SK-N-SH (cell line): ENCODE results near the gene DSG4. TPM values are rescaled to one million over a fixed set of nuclear protein-coding genes. Genes with fewer than 3 reads are reported as not detected.

ENCODE experiments used
- CTCF ChIA-PET: fragments of 300-600, 350-600 bp; formaldehyde crosslinking; extraction: SDS; loops from one replicate; lab custom pipeline; 2021; lab: Yijun Ruan, JAX
- POLR2A ChIA-PET: fragments of 350-600 bp; sonication (Branson Sonifier 250); formaldehyde crosslinking; extraction: SDS; loops from one replicate; lab custom pipeline; 2020; ENCODE audit warnings: antibody characterized with exemption, inconsistent platforms; lab: Yijun Ruan, JAX
- DNase-seq: peaks from one replicate; pipeline ENCODE4 v3.0.0; 2012
- H2AFZ ChIP-seq: fragments of 200-600 bp; sonication (generic); 2 replicates; pipeline ENCODE4 v1.8.1; 2016; ENCODE audit warnings: antibody characterized with exemption, mild to moderate bottlenecking, low read depth
- H3F3A ChIP-seq: fragments of 200-600 bp; sonication (generic); replicated peaks from 2 replicates; pipeline ENCODE3; 2016; ENCODE audit warnings: antibody characterized with exemption, mild to moderate bottlenecking; ENCODE audit not compliant: insufficient read depth
- H3K27ac ChIP-seq, 2 experiments: fragments of 200-500 bp in 1 of 2; fragments of 200-600 bp in 1 of 2; sonication (Bioruptor generic) in 1 of 2; sonication (generic), shearing (Covaris generic) in 1 of 2; 2 replicates each; pipeline versions ENCODE4 v1.5.1 to v1.6.1; 2014 to 2016; ENCODE audit warnings: low read depth in 2 of 2, inconsistent platforms in 1 of 2, low read length in 1 of 2, mild to moderate bottlenecking in 1 of 2, mixed read lengths in 1 of 2
- H3K27me3 ChIP-seq: fragments of 200-600 bp; sonication (generic), shearing (Covaris generic); 2 replicates; pipeline ENCODE4 v1.6.1; 2016; ENCODE audit warnings: mixed run types; ENCODE audit not compliant: insufficient read depth
- H3K36me3 ChIP-seq, 2 experiments: fragments of 200-500 bp in 1 of 2; fragments of 200-600 bp in 1 of 2; sonication (Bioruptor generic) in 1 of 2; sonication (generic) in 1 of 2; replicated peaks in 1 of 2; 2 replicates each; pipeline versions ENCODE3 to v1.5.1; 2014 to 2016; ENCODE audit warnings: low read length in 1 of 2, mild to moderate bottlenecking in 1 of 2; ENCODE audit not compliant: insufficient read depth in 2 of 2, control insufficient read depth in 1 of 2
- H3K4me1 ChIP-seq, 2 experiments: fragments of 200-500 bp in 1 of 2; fragments of 200-600 bp in 1 of 2; sonication (Bioruptor generic) in 1 of 2; sonication (generic), shearing (Covaris generic) in 1 of 2; 2 replicates each; pipeline versions ENCODE4 v1.5.1 to v1.6.1; 2014 to 2016; ENCODE audit warnings: low read depth in 1 of 2, low read length in 1 of 2, mixed run types in 1 of 2; ENCODE audit not compliant: insufficient read depth in 2 of 2, control insufficient read depth in 1 of 2
- H3K4me2 ChIP-seq: fragments of 200-600 bp; sonication (generic), shearing (Covaris generic); 2 replicates; pipeline ENCODE4 v1.6.1; 2017; ENCODE audit warnings: mixed run types
- H3K4me3 ChIP-seq, 2 experiments: fragments of 200-500 bp in 1 of 2; fragments of 200-600 bp in 1 of 2; sonication (Bioruptor generic) in 1 of 2; sonication (generic), shearing (Covaris generic) in 1 of 2; 2 replicates each; pipeline versions ENCODE4 v1.5.1 to v1.8.1; 2014 to 2016; ENCODE audit warnings: low read depth in 2 of 2, inconsistent platforms in 1 of 2, low read length in 1 of 2, mild to moderate bottlenecking in 1 of 2, mixed read lengths in 1 of 2, moderate library complexity in 1 of 2
- H3K79me2 ChIP-seq: fragments of 200-600 bp; sonication (generic); 2 replicates; pipeline ENCODE4 v1.8.1; 2017; ENCODE audit warnings: mild to moderate bottlenecking; ENCODE audit not compliant: insufficient read depth
- H3K9ac ChIP-seq: fragments of 200-600 bp; sonication (generic); 2 replicates; pipeline ENCODE4 v1.6.1; 2017; ENCODE audit warnings: mixed run types
- H3K9me2 ChIP-seq: fragments of 200-600 bp; sonication (generic); 2 replicates; pipeline ENCODE4 v1.6.1; 2017; ENCODE audit warnings: mixed run types
- H3K9me3 ChIP-seq: fragments of 200-600 bp; sonication (generic); 2 replicates; pipeline ENCODE4 v1.6.1; 2017; ENCODE audit warnings: mixed run types, mild to moderate bottlenecking, moderate library complexity
- H4K20me1 ChIP-seq: fragments of 200-600 bp; sonication (generic); 2 replicates; pipeline ENCODE4 v1.6.1; 2017; ENCODE audit warnings: mild to moderate bottlenecking, mixed run types; ENCODE audit not compliant: insufficient read depth
- CHD2 ChIP-seq: fragments of 150-350 bp; IDR thresholded peaks from 2 replicates; pipeline ENCODE4 v1.6.1; 2018; ENCODE audit warnings: low read length; ENCODE audit not compliant: partially characterized antibody
- ELF1 ChIP-seq: IDR thresholded peaks from 2 replicates; pipeline ENCODE4 v1.4.0; 2012
- EP300 ChIP-seq, 2 experiments: IDR thresholded peaks; 2 replicates each; pipeline versions ENCODE4 v1.4.0 to v1.6.1; 2012; ENCODE audit warnings: borderline replicate concordance in 1 of 2, low read depth in 1 of 2, low read length in 1 of 2
- GABPA ChIP-seq: IDR thresholded peaks from 2 replicates; pipeline ENCODE4 v1.4.0; 2012; ENCODE audit warnings: low read depth, mild to moderate bottlenecking
- GATA2 ChIP-seq: sonication (generic); formaldehyde crosslinking; IDR thresholded peaks from 2 replicates; pipeline ENCODE4 v1.5.0; 2020; ENCODE audit warnings: mild to moderate bottlenecking, missing genetic modification reagents
- JUND ChIP-seq: IDR thresholded peaks from 2 replicates; pipeline ENCODE4 v1.4.0; 2012
- NFIC ChIP-seq: IDR thresholded peaks from 2 replicates; pipeline ENCODE4 v1.4.0; 2012; ENCODE audit warnings: borderline replicate concordance
- NRF1 ChIP-seq: IDR thresholded peaks from 2 replicates; pipeline ENCODE4 v1.6.1; 2012; ENCODE audit warnings: low read depth, mild to moderate bottlenecking, low read length
- RAD21 ChIP-seq: IDR thresholded peaks from 2 replicates; pipeline ENCODE4 v1.6.1; 2012; ENCODE audit warnings: mild to moderate bottlenecking, low read length
- RCOR1 ChIP-seq: fragments of 150-350 bp; IDR thresholded peaks from 2 replicates; pipeline ENCODE4 v1.6.1; 2017; ENCODE audit warnings: antibody characterized with exemption, low read length
- RFX5 ChIP-seq: IDR thresholded peaks from 2 replicates; pipeline ENCODE4 v1.6.1; 2012; ENCODE audit warnings: mild to moderate bottlenecking, improper control_type of control experiment, low read length
- SMC3 ChIP-seq: IDR thresholded peaks from 2 replicates; pipeline ENCODE4 v1.6.1; 2012; ENCODE audit warnings: low read depth, low read length, improper control_type of control experiment
- TCF12 ChIP-seq: IDR thresholded peaks from 2 replicates; pipeline ENCODE4 v1.4.0; 2012
- TEAD4 ChIP-seq: IDR thresholded peaks from 2 replicates; pipeline ENCODE4 v1.4.0; 2012; ENCODE audit warnings: mild to moderate bottlenecking, borderline replicate concordance; ENCODE audit not compliant: insufficient read depth
- YY1 ChIP-seq: IDR thresholded peaks from 2 replicates; pipeline ENCODE4 v1.4.0; 2012; ENCODE audit warnings: low read depth, mild to moderate bottlenecking
- WGBS: methylation state at CpG from one replicate; pipeline ENCODE4 v1.1.6; 2017; ENCODE audit warnings: low lambda C conversion rate; 5-methylcytosine and 5-hydroxymethylcytosine counted together
- polyA plus RNA-seq, 3 experiments: library from polyadenylated mRNA; depleted of rRNA; stranded (reverse); fragments of >200 nt; gene quantifications; 2 replicates each; pipeline ENCODE4 v1.2.3, GENCODE V29; 2012
- TF ChIP-seq, protein P1 (sequence below): fragments of 150-350 bp; IDR thresholded peaks from 2 replicates; pipeline ENCODE4 v1.6.1; 2016; ENCODE audit warnings: mild to moderate bottlenecking, low read depth, low read length
- TF ChIP-seq, protein P2 (sequence below): fragments of 150-350 bp; IDR thresholded peaks from 2 replicates; pipeline ENCODE4 v1.6.1; 2017; ENCODE audit warnings: antibody characterized with exemption, low read length, low read depth, borderline replicate concordance
- TF ChIP-seq, protein P3 (sequence below): IDR thresholded peaks from 2 replicates; pipeline ENCODE4 v1.4.0; 2012; ENCODE audit warnings: low read depth, borderline replicate concordance
- TF ChIP-seq, protein P4 (sequence below): IDR thresholded peaks from 2 replicates; pipeline ENCODE4 v1.4.0; 2012; ENCODE audit warnings: low read depth, borderline replicate concordance
- TF ChIP-seq, protein P5 (sequence below): fragments of 200-600 bp; sonication (generic); IDR thresholded peaks from 2 replicates; pipeline ENCODE4 v1.6.1; 2017; ENCODE audit warnings: antibody characterized with exemption, mild to moderate bottlenecking, moderate library complexity

The DSG4 gene
- polyA plus RNA-seq, 1 of the 3 experiments (the other 2 are of a cell fraction) = not detected

DNA sequence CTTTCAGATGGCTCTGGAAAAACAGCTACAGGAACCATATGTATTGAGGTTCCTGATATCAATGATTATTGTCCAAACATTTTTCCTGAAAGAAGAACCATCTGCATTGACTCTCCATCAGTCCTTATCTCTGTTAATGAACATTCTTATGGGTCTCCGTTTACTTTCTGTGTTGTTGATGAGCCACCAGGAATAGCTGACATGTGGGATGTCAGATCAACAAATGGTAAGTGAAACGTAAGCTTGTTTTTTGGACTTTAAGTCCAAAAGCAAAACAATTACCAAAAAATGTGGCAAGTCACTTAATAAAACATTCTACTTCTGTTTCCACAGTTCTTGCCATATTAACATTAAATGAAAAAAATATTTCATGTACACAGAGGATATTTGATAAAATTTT lies 26.8 kb downstream of the DSG4 start:
- Histone ChIP-seq H3K9ac (no peak overlapping the region), H3K27ac (no peak overlapping the region), H3K27me3 (peaks cover 8% of the 10 kb centered on the region; the same call in 1 of the 2 replicates), H4K20me1 (no peaks in the 10 kb centered on the region), H3K4me1 (no peaks in the 10 kb centered on the region), H3K9me2 (no peaks in the 10 kb centered on the region), H3K36me3 (no peaks in the 10 kb centered on the region), H3K79me2 (no peaks in the 10 kb centered on the region), H3K4me3 (no peak overlapping the region), H3K4me2 (no peak overlapping the region), H3F3A (no peaks in the 10 kb centered on the region), H3K9me3 (no peaks in the 10 kb centered on the region), H2AFZ (no peak overlapping the region)
- ChIA-PET CTCF (no interaction called here), POLR2A (no interaction called here)
- TF ChIP-seq GABPA = no peak
- TF ChIP-seq, protein P1, sequence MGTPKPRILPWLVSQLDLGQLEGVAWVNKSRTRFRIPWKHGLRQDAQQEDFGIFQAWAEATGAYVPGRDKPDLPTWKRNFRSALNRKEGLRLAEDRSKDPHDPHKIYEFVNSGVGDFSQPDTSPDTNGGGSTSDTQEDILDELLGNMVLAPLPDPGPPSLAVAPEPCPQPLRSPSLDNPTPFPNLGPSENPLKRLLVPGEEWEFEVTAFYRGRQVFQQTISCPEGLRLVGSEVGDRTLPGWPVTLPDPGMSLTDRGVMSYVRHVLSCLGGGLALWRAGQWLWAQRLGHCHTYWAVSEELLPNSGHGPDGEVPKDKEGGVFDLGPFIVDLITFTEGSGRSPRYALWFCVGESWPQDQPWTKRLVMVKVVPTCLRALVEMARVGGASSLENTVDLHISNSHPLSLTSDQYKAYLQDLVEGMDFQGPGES = no peak
- TF ChIP-seq YY1 = no peak
- TF ChIP-seq ELF1 = no peak
- TF ChIP-seq, protein P2, sequence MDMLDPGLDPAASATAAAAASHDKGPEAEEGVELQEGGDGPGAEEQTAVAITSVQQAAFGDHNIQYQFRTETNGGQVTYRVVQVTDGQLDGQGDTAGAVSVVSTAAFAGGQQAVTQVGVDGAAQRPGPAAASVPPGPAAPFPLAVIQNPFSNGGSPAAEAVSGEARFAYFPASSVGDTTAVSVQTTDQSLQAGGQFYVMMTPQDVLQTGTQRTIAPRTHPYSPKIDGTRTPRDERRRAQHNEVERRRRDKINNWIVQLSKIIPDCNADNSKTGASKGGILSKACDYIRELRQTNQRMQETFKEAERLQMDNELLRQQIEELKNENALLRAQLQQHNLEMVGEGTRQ = no peak
- TF ChIP-seq RFX5 = no peak
- no peak for TF ChIP-seq SMC3
- no peak for TF ChIP-seq CHD2
- TF ChIP-seq, protein P3, sequence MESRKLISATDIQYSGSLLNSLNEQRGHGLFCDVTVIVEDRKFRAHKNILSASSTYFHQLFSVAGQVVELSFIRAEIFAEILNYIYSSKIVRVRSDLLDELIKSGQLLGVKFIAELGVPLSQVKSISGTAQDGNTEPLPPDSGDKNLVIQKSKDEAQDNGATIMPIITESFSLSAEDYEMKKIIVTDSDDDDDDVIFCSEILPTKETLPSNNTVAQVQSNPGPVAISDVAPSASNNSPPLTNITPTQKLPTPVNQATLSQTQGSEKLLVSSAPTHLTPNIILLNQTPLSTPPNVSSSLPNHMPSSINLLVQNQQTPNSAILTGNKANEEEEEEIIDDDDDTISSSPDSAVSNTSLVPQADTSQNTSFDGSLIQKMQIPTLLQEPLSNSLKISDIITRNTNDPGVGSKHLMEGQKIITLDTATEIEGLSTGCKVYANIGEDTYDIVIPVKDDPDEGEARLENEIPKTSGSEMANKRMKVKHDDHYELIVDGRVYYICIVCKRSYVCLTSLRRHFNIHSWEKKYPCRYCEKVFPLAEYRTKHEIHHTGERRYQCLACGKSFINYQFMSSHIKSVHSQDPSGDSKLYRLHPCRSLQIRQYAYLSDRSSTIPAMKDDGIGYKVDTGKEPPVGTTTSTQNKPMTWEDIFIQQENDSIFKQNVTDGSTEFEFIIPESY = no peak
- no peak for DNase-seq
- 12% methylated on average over 2 of the region's 2 CpGs for WGBS

DNA sequence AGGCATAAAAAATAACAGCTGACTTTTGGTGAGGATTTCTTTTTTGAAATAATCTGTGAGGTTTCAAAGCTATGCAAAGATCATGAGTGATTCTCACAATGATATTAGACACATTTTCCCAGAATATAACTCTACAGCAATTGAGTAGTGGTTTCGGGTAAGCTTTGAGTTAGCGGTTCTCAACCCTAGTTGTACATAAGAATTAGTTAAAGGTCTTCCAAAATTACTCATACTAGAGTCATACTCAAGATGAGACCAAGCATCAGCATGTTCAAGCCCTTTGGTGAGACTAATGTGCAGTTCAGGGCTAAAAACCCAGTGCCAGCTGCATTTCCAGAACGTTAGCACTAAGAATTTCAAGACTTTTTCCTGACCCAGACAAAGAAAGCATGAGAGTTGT lies 31.1 kb downstream of the DSG4 start:
- Histone ChIP-seq H3K27ac (no peak overlapping the region), H3K4me3 (no peak overlapping the region), H3K27me3 (peaks cover 15% of the 10 kb centered on the region; the same call in 1 of the 2 replicates), H3K79me2 (no peaks in the 10 kb centered on the region), H3K4me2 (no peak overlapping the region), H3K4me1 (no peaks in the 10 kb centered on the region), H2AFZ (no peak overlapping the region), H3K9me3 (no peaks in the 10 kb centered on the region), H3K9ac (no peak overlapping the region), H4K20me1 (no peaks in the 10 kb centered on the region), H3K36me3 (no peaks in the 10 kb centered on the region), H3F3A (no peaks in the 10 kb centered on the region), H3K9me2 (no peaks in the 10 kb centered on the region)
- CTCF ChIA-PET = interaction anchor here (0.8 to 0.9 kb wide), 3 partner anchors 11 to 201 kb away, joined by 3 read pairs; no protein-coding TSS in a partner anchor
- WGBS = 2% methylated on average over 3 of the region's 3 CpGs
- no peak for DNase-seq
- POLR2A ChIA-PET = no interaction called here
- TF ChIP-seq RCOR1 (no peak), NRF1 (no peak), GABPA (no peak), NFIC (no peak), EP300 (IDR thresholded peaks at IDR 0.05; ENCODE audit: borderline replicate concordance in 1 of 2, low read depth in 1 of 2, low read length in 1 of 2) (no peak), TEAD4 (no peak), JUND (no peak), TCF12 (no peak), RAD21 (no peak), GATA2 (CRISPR knock-in tag) (no peak)
- TF ChIP-seq, protein P4, sequence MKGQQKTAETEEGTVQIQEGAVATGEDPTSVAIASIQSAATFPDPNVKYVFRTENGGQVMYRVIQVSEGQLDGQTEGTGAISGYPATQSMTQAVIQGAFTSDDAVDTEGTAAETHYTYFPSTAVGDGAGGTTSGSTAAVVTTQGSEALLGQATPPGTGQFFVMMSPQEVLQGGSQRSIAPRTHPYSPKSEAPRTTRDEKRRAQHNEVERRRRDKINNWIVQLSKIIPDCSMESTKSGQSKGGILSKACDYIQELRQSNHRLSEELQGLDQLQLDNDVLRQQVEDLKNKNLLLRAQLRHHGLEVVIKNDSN = no peak
- TF ChIP-seq, protein P2 = no peak
- TF ChIP-seq, protein P1 = no peak
- TF ChIP-seq, protein P5, sequence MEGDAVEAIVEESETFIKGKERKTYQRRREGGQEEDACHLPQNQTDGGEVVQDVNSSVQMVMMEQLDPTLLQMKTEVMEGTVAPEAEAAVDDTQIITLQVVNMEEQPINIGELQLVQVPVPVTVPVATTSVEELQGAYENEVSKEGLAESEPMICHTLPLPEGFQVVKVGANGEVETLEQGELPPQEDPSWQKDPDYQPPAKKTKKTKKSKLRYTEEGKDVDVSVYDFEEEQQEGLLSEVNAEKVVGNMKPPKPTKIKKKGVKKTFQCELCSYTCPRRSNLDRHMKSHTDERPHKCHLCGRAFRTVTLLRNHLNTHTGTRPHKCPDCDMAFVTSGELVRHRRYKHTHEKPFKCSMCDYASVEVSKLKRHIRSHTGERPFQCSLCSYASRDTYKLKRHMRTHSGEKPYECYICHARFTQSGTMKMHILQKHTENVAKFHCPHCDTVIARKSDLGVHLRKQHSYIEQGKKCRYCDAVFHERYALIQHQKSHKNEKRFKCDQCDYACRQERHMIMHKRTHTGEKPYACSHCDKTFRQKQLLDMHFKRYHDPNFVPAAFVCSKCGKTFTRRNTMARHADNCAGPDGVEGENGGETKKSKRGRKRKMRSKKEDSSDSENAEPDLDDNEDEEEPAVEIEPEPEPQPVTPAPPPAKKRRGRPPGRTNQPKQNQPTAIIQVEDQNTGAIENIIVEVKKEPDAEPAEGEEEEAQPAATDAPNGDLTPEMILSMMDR = no peak
